Measurements from ENCODE around the gene ARHGAP26.

DNA sequence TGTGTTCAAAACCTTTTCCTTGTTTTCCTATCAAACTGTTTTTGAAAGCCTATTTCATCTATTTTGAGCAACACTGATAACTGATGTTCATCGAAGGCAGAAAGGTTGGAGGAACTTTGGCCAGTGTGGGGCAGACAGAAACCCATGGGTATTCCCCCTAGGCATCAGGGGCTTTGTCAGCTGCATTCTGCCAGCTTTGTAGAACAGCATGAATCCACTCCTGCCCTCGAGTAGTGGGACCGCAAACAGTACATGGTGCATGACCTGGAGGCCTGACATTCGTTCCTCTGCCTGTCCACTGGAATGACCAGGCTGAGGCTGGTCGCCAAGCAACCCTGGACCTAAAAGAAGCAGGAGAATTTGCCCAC is 22.7 kb downstream of the ARHGAP26 start:
- TF ChIP-seq POLR2A (IDR thresholded peaks at IDR 0.05; ENCODE audit: borderline replicate concordance, extremely low read depth, insufficient read depth, insufficient read length) (no peak), EZH2phosphoT487 (IDR thresholded peaks at IDR 0.05; ENCODE audit: borderline replicate concordance) (no peak), EZH2 (IDR thresholded peaks at IDR 0.05) (no peak), RAD21 (IDR thresholded peaks at IDR 0.05; ENCODE audit: low read depth) (no peak), EGR1 (IDR thresholded peaks at IDR 0.05; ENCODE audit: low read depth) (no peak), SRF (IDR thresholded peaks at IDR 0.05; ENCODE audit: low read depth) (no peak), YY1 (IDR thresholded peaks at IDR 0.05; ENCODE audit: extremely low read depth, insufficient replicate concordance, low read depth, low read length) (no peak), ELF1 (IDR thresholded peaks at IDR 0.05; ENCODE audit: borderline replicate concordance, low read depth) (no peak), ZNF274 (IDR thresholded peaks at IDR 0.05; ENCODE audit: low read depth, low read length) (no peak), POLR2AphosphoS5 (IDR thresholded peaks at IDR 0.05; ENCODE audit: low read depth, low read length) (no peak)
- TF ChIP-seq, protein P1, sequence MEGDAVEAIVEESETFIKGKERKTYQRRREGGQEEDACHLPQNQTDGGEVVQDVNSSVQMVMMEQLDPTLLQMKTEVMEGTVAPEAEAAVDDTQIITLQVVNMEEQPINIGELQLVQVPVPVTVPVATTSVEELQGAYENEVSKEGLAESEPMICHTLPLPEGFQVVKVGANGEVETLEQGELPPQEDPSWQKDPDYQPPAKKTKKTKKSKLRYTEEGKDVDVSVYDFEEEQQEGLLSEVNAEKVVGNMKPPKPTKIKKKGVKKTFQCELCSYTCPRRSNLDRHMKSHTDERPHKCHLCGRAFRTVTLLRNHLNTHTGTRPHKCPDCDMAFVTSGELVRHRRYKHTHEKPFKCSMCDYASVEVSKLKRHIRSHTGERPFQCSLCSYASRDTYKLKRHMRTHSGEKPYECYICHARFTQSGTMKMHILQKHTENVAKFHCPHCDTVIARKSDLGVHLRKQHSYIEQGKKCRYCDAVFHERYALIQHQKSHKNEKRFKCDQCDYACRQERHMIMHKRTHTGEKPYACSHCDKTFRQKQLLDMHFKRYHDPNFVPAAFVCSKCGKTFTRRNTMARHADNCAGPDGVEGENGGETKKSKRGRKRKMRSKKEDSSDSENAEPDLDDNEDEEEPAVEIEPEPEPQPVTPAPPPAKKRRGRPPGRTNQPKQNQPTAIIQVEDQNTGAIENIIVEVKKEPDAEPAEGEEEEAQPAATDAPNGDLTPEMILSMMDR (IDR thresholded peaks at IDR 0.05 in 2 of 3, conservative IDR thresholded peaks at IDR 0.05 in 1 of 3; ENCODE audit: borderline replicate concordance in 1 of 3, insufficient read depth in 1 of 3, low read depth in 2 of 3, low read length in 2 of 3): no peak
- TF ChIP-seq, protein P2, sequence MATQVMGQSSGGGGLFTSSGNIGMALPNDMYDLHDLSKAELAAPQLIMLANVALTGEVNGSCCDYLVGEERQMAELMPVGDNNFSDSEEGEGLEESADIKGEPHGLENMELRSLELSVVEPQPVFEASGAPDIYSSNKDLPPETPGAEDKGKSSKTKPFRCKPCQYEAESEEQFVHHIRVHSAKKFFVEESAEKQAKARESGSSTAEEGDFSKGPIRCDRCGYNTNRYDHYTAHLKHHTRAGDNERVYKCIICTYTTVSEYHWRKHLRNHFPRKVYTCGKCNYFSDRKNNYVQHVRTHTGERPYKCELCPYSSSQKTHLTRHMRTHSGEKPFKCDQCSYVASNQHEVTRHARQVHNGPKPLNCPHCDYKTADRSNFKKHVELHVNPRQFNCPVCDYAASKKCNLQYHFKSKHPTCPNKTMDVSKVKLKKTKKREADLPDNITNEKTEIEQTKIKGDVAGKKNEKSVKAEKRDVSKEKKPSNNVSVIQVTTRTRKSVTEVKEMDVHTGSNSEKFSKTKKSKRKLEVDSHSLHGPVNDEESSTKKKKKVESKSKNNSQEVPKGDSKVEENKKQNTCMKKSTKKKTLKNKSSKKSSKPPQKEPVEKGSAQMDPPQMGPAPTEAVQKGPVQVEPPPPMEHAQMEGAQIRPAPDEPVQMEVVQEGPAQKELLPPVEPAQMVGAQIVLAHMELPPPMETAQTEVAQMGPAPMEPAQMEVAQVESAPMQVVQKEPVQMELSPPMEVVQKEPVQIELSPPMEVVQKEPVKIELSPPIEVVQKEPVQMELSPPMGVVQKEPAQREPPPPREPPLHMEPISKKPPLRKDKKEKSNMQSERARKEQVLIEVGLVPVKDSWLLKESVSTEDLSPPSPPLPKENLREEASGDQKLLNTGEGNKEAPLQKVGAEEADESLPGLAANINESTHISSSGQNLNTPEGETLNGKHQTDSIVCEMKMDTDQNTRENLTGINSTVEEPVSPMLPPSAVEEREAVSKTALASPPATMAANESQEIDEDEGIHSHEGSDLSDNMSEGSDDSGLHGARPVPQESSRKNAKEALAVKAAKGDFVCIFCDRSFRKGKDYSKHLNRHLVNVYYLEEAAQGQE (IDR thresholded peaks at IDR 0.05; ENCODE audit: low read depth): no peak
- TF ChIP-seq, protein P3, sequence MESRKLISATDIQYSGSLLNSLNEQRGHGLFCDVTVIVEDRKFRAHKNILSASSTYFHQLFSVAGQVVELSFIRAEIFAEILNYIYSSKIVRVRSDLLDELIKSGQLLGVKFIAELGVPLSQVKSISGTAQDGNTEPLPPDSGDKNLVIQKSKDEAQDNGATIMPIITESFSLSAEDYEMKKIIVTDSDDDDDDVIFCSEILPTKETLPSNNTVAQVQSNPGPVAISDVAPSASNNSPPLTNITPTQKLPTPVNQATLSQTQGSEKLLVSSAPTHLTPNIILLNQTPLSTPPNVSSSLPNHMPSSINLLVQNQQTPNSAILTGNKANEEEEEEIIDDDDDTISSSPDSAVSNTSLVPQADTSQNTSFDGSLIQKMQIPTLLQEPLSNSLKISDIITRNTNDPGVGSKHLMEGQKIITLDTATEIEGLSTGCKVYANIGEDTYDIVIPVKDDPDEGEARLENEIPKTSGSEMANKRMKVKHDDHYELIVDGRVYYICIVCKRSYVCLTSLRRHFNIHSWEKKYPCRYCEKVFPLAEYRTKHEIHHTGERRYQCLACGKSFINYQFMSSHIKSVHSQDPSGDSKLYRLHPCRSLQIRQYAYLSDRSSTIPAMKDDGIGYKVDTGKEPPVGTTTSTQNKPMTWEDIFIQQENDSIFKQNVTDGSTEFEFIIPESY (IDR thresholded peaks at IDR 0.05; ENCODE audit: extremely low read depth, insufficient replicate concordance, low read length): no peak
